Measurements from ENCODE around the gene SAT1. TPM values are rescaled to one million over a fixed set of nuclear protein-coding genes. Genes with fewer than 3 reads are reported as not detected.

The SAT1 gene
- total RNA-seq, 1 donor from 2014 or later, result 224 TPM

DNA sequence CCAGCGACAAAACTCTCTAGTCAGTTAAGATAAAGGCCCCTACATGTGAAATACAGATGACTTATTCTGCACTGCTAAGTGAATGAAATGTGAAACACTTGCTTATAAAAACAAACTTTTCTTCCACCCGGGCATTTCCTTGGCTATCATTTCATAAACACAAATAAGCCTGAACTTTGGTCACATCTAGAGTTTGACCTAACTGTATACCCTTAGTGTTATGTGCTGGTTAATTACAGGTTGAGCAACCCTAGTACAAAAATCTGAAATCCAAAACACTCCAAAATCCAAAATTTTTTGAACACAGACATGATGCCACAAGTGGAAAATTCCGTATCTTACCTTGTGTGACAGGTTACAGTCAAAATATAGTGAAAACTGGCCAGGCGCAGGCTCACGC, 45.9 kb downstream of the SAT1 start:
- TF ChIP-seq, protein P1, sequence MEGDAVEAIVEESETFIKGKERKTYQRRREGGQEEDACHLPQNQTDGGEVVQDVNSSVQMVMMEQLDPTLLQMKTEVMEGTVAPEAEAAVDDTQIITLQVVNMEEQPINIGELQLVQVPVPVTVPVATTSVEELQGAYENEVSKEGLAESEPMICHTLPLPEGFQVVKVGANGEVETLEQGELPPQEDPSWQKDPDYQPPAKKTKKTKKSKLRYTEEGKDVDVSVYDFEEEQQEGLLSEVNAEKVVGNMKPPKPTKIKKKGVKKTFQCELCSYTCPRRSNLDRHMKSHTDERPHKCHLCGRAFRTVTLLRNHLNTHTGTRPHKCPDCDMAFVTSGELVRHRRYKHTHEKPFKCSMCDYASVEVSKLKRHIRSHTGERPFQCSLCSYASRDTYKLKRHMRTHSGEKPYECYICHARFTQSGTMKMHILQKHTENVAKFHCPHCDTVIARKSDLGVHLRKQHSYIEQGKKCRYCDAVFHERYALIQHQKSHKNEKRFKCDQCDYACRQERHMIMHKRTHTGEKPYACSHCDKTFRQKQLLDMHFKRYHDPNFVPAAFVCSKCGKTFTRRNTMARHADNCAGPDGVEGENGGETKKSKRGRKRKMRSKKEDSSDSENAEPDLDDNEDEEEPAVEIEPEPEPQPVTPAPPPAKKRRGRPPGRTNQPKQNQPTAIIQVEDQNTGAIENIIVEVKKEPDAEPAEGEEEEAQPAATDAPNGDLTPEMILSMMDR (IDR thresholded peaks at IDR 0.05; ENCODE audit: insufficient read depth, low read depth, low read length), result no peak
- TF ChIP-seq EZH2 (IDR thresholded peaks at IDR 0.05; ENCODE audit: insufficient read depth, low read length), result no peak
- no peak overlapping the region for H3K27ac Mint-ChIP-seq (ENCODE audit: unreplicated experiment)
- H3K9me3 Mint-ChIP-seq (ENCODE audit: unreplicated experiment), result no peaks in the 10 kb centered on the region

DNA sequence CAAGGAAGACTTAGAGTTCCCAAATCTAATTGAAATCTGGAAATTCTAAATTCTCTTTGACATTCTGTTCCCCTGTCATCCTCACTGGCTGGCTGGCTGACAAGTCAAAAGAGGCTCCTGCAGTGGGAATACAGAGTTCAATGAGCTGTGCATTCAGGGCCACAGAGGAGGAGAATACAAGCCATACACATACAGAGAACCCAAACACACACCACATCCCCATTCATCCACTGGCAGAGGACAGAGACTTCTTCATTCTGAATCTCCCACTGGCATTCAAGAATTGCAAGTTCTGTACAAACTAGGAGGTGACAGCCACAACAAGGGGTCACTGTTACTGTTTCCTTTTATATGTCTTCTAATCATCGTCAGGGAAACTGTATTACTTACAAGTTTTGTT, 49.7 kb downstream of the SAT1 start:
- H3K4me1 Mint-ChIP-seq (ENCODE audit: low read depth, unreplicated experiment), result no peaks in the 10 kb centered on the region
- Histone ChIP-seq H3K36me3 (ENCODE audit: insufficient read depth, low read length) (no peaks in the 10 kb centered on the region), H4K20me1 (ENCODE audit: insufficient read depth, low read length) (no peaks in the 10 kb centered on the region), H3K9ac (ENCODE audit: low read length) (no peak overlapping the region), H3K9me3 (ENCODE audit: insufficient read depth, low read depth, low read length) (no peaks in the 10 kb centered on the region), H3K4me1 (ENCODE audit: insufficient read depth, low read length) (no peaks in the 10 kb centered on the region), H3K79me2 (ENCODE audit: insufficient read depth, low read length) (no peaks in the 10 kb centered on the region), H3K4me3 (ENCODE audit: insufficient read depth, low read depth, low read length) (no peak overlapping the region), H3K27ac (ENCODE audit: low read depth, low read length) (no peak overlapping the region), H2AFZ (ENCODE audit: low read depth, low read length) (no peak overlapping the region), H3K27me3 (ENCODE audit: insufficient read depth, low read length) (no peaks in the 10 kb centered on the region), H3K4me2 (ENCODE audit: low read length) (no peak overlapping the region)
- H3K27ac Mint-ChIP-seq (ENCODE audit: unreplicated experiment), result no peak overlapping the region
- no peak for FAIRE-seq
- H3K9me3 Mint-ChIP-seq (ENCODE audit: unreplicated experiment), result no peaks in the 10 kb centered on the region
- TF ChIP-seq, protein P1 (IDR thresholded peaks at IDR 0.05; ENCODE audit: insufficient read depth, low read depth, low read length), result no peak
- no peak for TF ChIP-seq EZH2 (IDR thresholded peaks at IDR 0.05; ENCODE audit: insufficient read depth, low read length)
- H3K4me3 Mint-ChIP-seq (ENCODE audit: unreplicated experiment), result no peak overlapping the region
- H3K36me3 Mint-ChIP-seq (ENCODE audit: low read depth, unreplicated experiment), result no peaks in the 10 kb centered on the region
- H3K27me3 Mint-ChIP-seq (ENCODE audit: low read depth, unreplicated experiment), result no peaks in the 10 kb centered on the region
- no peak for DNase-seq (ENCODE audit: low read depth)

More for the DNA sequence above, 45.9 kb downstream of the SAT1 start:
- Mint-ChIP-seq H3K4me1 (ENCODE audit: low read depth, unreplicated experiment) (no peaks in the 10 kb centered on the region), H3K4me3 (ENCODE audit: unreplicated experiment) (no peak overlapping the region), H3K27me3 (ENCODE audit: low read depth, unreplicated experiment) (no peaks in the 10 kb centered on the region), H3K36me3 (ENCODE audit: low read depth, unreplicated experiment) (no peaks in the 10 kb centered on the region)
- FAIRE-seq, result peak; percentile 75
- Histone ChIP-seq H3K4me3 (ENCODE audit: insufficient read depth, low read depth, low read length) (no peak overlapping the region), H3K9me3 (ENCODE audit: insufficient read depth, low read depth, low read length) (no peaks in the 10 kb centered on the region), H3K79me2 (ENCODE audit: insufficient read depth, low read length) (no peaks in the 10 kb centered on the region), H3K27ac (ENCODE audit: low read depth, low read length) (no peak overlapping the region), H3K27me3 (ENCODE audit: insufficient read depth, low read length) (no peaks in the 10 kb centered on the region), H3K4me1 (ENCODE audit: insufficient read depth, low read length) (no peaks in the 10 kb centered on the region), H3K9ac (ENCODE audit: low read length) (no peak overlapping the region), H4K20me1 (ENCODE audit: insufficient read depth, low read length) (no peaks in the 10 kb centered on the region), H3K4me2 (ENCODE audit: low read length) (no peak overlapping the region), H2AFZ (ENCODE audit: low read depth, low read length) (no peak overlapping the region), H3K36me3 (ENCODE audit: insufficient read depth, low read length) (no peaks in the 10 kb centered on the region)
- no peak for DNase-seq (ENCODE audit: low read depth)

Other genes starting within 250 kb of the SAT1 start
- gene PRDX4, start 115.7 kb upstream of the SAT1 start, total RNA-seq, result 221 and 244 TPM in 2 replicates
- gene ACOT9, start 39.9 kb upstream of the SAT1 start, total RNA-seq, result 55.7 and 59.6 TPM in 2 replicates
- gene APOO, start 124.8 kb downstream of the SAT1 start, total RNA-seq, result 26.5 and 34.6 TPM in 2 replicates
- not detected in 2 replicates for gene CXorf58, start 124.8 kb downstream of the SAT1 start, total RNA-seq
- 6.5 and 7.5 TPM in 2 replicates for gene KLHL15, start 244.0 kb downstream of the SAT1 start, total RNA-seq